Ecto neural progenitor cell (in vitro differentiated cells): ENCODE measurements around the gene XCL2.
"Not testable (repeated sequence)": the region's sequence is repeated elsewhere in the genome, so short reads cannot be mapped to it uniquely, and the experiment has no call there.

ENCODE experiments used
- DNase-seq: peaks from one replicate; pipeline ENCODE4 v3.0.0-alpha.2; 2018; ENCODE audit warnings: low spot score

Gene XCL2

DNA sequence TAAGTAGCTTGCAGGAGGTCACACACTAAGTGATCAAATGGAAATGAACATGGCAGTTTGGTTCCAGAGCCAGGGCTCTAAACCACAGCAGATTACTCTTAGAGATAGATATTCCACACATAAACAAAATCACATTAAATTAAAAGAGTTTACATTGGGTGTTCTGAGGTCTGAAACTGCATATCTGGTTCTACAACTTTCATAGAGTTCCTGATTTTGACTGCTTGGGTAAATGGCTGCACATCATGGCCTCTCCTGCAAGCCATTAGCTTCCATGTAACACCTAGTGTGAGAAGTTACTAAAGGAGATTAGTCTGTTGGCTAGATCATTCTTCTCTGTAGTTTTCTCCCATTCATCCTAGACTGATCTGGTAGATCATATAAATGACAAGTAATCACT lies 12.8 kb upstream of the XCL2 start:
- no peak for DNase-seq

DNA sequence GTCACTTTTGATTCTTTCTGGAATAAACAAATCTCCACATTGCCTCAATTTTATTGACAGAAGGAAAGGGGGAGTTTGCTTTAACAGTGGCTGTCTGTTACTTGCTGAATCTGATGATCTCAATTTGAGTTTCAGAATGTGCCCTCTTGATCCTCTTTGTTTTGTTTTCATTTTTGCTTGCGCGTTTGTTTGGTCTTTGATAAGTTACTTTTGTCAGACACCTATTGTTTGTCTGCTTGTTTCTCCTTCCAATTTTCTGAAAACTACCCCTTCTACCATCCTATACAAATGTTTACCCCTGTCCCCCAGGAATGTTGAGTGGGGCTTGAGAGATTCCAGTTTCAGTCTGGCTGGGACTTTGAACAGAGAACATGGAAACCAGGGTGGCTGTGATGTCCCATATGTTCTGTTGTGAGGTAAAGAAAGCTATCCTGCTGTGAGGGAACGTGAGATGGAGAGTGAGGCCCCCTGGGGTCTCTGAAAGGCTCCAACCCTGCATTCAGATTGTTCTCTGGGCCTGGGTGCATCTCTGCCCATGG lies 11.8 kb upstream of the XCL2 start:
- no peak for DNase-seq

DNA sequence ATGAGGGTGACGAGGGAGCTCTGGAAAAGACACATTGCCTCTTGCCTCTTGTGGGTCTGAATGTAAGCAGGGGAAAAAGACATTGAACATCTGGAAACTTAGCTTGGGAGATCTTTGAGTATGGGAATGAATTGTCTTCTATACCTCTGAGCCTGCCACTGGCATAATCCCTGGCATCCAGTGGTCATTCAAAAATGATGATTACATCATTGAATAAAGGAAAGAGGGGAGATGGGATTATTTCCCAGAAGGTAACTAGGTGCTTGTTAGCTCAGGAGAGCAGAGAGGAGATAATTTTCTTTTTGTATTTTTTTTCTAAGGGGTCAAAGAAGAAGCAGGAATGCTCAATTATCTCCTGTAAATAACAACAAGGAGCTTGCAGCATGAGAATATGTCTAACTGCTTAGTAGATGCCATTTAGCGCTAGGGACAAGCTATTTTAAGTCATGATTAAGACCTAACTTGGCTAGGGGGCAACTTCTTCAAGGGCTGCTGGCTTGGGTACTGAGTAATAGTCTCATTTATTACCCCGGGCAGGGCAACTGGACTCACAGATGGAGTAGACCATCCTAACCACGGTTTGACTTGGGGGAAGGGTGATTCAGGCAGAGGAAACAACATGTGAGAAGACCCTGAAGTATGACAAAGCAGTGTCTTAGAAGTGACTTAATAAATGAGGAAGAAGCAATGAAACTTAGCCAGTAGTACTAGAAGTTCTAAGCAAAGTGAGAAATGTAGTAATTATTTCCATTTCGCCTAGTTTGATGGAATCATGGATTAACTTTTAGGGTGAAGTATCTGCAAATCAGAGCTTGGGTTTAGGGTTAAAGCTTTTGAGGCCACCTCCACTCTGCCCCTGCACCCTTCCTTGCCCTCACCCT lies 11.0 kb upstream of the XCL2 start:
- no peak for DNase-seq

DNA sequence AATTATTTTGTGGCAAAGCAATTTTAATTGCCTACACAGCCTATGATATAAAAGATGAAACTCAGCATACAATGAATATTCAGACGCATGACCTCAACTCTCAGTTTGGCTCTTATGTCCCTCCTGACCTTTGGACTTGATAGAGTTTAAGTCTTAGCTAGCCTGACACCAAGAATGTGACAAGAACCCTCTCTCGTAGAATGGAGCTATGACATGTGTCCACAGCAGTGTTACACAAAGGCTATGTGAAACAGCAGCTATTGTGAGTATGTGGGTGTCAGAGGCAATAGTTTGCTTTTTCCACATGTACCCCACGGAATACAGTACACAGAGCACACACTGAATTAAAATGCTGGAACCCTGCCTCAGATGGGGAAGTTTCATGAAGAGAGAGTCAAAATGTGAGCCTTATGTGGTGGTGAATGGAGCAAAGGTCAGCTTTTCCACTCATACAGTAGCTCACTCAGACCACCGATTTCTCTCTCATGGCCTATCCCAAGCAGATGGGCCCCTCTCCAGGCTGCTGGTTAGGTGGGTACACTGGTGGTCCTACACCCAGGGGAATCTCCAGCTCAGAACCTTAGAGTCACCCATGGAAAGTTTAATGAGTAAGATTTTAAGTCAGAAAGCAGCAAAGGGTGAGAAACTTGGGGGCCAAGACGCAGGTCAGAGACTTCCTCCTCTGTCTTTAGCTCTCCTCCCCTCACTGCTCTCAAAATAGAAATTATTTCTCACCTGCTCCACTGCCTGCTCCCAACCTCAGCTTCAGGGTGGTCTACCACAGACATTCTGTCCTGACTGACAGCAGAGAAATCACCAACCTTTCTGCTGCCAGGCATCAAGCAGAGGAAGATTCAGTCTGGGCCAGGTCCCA lies 10.1 kb upstream of the XCL2 start:
- DNase-seq = no peak

DNA sequence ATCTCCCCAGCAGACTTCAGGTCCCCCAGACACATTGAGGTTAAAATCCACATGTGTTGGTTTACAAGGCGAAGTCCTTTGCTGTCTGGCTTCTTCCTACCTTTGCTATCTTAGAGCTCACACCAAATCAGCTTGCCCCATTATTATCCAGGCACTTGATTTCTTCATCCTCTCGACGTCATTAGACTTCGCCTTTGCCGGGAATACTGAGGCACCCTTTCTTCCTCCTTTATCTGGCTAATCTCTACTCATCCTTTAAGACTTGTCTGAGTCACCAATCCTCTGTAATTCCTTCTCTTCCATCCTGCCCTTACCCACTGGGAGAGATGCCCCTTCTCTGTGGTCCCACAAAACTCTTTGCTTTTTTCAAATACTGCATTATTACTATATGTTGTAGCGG lies 9.2 kb upstream of the XCL2 start:
- DNase-seq = no peak

GRCh38 chr1:168551688-168552087 lies 7.9 kb upstream of the XCL2 start:
- DNase-seq = no peak

DNA sequence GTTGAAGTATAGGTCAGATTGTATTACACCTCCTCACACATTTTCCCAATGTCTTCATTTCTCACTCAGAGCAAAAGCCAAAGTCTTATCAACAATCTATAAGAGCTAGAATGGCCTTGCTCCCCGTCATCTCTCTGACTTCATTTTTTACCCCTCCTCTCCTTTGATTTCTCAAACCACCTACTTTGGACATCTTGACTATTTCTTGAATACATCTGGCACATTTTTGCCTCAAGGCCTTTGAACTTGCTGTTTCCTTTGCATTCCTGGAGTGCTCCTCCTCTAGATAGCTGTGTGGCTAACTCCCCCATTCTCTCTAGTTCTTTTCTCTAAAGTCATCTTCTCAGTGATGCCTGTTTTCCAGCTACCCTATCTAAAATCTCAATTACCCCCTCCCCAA lies 7.2 kb upstream of the XCL2 start:
- DNase-seq = no peak

GRCh38 chr1:168546553-168546895 lies 2.7 kb upstream of the XCL2 start:
- not testable (repeated sequence) for DNase-seq

- DNase-seq = not testable (repeated sequence)
These were observed 2.1 kb upstream of the XCL2 start for GRCh38 chr1:168545678-168546552.

DNA sequence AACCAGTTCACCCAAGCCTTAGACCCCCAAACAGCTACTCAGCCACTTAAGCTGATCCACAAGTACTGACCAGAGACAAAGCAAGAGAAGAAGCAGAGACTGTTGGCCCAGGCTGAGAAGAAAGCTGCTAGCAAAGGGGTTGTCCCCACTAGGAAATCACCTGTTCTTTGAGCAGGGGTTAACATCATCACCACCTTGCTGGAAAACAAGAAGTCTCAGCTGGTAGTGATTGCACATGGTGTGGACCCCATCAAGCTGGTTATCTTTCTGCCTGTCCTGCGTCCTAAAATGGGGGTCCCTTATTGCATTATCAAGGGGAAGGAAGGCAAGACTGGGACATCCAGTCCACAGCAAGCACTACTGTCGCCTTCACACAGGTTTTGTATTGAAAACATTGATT lies 819 bp downstream of the XCL2 start:
- DNase-seq = not testable (repeated sequence)

GRCh38 chr1:168540798-168541197 lies 3.0 kb downstream of the XCL2 start:
- not testable (repeated sequence) for DNase-seq

DNA sequence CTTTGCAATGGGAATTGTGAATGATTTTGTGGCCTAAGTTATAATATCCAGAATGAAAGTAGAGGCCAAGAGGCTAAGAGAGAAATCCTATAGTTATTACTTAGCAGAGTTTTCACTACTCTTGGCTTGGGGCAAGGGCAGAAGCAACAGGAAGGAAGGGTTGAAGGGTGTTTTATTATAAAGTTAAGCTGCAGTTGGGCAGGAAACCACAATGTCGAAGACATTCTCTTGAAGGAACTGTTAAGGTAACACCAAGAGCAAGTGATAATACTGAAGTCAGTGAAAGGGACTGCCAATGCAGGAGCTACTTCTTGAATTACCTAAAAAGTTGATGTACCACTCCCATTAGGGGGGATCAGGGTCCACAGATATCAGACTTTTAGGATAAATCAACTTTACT lies 8.3 kb downstream of the XCL2 start:
- no peak for DNase-seq

- no peak for DNase-seq
These were observed 12.0 kb downstream of the XCL2 start for GRCh38 chr1:168531615-168532345.

DNA sequence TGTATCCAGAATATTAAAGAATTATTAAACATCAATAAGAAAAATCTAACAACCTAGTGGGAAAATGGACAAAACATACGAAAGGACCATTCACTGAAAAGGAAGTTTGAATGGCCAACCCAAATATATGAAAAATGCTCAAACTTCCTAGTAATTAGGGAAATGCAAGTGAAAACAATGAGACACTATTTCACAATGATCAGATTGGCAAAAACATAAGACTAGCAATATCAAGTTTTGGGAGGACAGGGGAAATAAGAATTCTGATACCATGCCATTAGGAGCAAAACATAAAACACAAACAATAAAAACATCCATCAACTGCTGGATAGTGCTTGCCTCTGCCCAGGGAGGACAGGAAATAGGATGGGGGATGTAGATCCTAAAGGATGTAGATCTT lies 14.3 kb downstream of the XCL2 start:
- DNase-seq = no peak

GRCh38 chr1:168521401-168522000 lies 22.3 kb downstream of the XCL2 start:
- DNase-seq = no peak

GRCh38 chr1:168520832-168521231 lies 23.0 kb downstream of the XCL2 start:
- no peak for DNase-seq

DNA sequence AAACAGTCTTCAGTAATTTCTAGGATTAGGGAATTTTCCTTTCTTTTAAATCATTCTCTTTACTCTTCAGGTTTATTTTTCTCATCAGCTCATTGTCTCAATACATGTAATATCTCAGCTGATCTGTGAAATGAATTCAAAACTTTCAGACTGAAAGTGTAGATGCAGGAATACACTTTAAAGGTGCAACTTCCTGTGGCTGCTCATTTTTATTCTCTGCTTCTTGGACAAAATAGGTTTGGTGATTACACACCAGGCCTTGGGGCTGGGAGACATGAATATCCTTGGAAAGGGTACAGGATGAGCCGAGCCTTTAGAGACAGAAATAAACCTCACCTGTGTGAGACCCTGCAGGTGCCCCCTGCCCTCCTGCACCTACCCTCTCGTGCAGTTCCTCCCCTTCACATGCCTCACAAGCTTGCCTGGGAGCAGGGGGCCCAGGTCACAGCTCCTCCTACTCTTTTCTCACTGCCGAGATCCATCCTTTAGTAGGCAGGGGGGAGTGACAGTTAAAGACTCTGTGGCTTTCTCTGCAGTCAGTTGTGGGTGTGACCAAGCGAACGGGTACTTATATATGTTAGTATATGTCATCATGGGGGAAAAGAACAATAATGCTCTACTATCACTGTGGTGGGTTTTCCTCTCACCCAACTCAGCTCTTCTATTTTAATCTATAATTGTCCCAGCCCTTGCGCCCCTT lies 23.6 kb downstream of the XCL2 start:
- DNase-seq = no peak

GRCh38 chr1:168518813-168519212 lies 25.0 kb downstream of the XCL2 start:
- DNase-seq = no peak

DNA sequence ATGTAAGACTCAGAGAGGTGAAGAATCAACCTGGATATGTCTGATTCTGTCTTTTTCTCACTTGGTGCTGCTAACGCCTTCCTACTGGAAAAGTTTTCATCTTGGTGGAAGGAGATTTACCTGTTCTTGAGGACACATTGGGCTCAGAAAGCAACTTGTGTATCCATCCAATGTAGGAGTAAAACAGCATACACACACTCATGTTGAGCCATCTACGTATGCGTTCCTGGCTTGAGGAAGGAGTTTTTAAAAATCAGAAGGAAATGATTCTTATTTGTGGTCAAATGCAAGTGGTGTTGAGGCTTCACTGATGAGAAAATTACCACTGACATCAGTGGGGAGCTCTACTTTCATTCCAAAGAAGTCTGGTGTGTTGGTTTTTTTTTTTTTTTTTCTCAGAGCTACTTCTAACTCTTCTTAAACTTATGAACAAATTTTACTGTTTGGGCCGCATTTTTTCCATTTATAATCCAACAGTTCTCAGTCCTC lies 25.6 kb downstream of the XCL2 start:
- DNase-seq = no peak

- no peak for DNase-seq
These were observed 29.3 kb downstream of the XCL2 start for GRCh38 chr1:168514455-168514854.
